ENCODE results near the gene WDR41.
"Not testable (repeated sequence)": the region's sequence is repeated elsewhere in the genome, so short reads cannot be mapped to it uniquely, and the experiment has no call there.

Gene WDR41

DNA sequence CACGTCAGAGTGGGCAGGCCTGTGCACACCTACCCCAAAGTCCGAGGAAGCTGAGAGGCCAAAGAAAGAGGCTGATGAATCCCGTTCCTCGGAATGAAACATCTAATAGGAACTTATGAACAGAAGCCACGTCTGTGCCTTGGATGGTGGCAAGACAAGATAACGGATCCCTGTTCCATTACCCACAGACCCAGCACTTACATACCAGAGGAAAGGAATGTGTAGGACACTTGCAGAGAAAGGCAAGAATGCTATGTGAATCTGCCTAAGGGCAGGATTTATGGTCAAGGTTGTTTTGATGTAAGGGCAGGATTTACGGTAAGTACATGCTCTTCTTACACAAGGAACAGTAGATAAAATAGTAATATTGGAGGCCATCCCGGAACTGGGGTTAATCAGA, 93.2 kb downstream of the WDR41 start:
- no peak for DNase-seq

DNA sequence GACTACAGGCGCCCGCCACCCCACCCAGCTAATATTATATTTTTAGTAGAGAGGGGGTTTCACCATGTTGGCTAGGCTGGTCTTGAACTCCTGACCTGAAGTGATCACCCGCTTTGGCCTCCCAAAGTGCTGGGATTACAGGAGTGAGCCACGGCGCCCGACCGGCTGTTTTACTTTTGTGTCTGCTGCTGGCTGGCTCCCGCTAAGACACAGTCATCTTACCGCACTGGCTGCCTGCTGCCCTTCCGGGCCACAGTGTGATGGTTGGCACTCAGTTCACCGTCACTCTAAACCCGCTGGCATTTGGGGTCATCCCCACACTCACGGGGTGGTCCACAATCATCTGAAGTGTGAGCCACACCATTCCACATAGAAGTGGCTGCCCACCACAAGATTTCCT, 93.7 kb downstream of the WDR41 start:
- no peak for DNase-seq

DNA sequence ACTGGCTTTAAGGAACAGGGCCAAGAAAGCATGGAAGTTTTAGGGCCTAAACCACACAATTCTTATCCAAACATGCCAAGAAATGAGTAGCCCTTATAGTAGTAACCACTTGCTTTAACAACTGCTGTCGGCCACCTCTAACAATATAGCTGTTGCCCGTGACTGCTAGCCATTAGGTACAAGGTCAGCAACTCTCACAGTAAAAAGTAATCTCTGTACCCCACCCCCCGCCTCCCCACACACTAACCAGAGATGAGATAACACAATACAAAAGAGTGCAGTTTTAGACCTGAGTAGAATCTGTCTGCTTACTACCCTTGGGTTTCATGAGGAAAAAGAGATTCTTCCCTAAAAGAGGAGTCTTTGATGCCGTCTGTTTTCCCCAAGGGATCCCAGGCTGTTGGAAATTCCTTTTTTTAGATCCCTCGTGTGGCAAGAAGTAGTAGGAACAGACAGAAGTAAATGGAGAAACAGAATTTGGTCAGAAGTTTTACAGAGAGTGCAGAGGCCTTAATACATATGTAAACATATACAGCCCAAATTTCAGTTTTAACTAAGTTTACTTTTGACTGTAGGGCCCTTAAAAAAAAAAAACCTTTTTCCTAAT, 94.3 kb downstream of the WDR41 start:
- DNase-seq: no peak

DNA sequence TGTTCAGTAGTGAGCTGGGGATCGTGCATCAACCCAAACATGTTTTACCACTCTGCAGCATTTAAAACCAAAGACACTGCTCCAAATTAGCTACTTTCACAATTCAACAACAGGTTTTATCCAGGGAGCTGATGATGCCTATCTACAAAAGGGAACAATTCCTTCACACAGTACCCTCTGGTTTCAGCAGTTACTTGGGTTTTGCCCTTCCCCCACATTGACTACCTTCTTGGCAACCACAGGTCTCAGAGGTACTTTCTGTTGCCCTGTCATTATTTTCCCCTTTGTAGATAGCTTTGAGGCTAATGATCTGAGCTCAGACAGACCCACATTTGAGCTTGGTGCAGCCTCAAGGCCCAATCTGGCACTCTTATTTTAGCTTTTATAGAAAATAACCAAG, 96.1 kb downstream of the WDR41 start:
- DNase-seq: no peak

DNA sequence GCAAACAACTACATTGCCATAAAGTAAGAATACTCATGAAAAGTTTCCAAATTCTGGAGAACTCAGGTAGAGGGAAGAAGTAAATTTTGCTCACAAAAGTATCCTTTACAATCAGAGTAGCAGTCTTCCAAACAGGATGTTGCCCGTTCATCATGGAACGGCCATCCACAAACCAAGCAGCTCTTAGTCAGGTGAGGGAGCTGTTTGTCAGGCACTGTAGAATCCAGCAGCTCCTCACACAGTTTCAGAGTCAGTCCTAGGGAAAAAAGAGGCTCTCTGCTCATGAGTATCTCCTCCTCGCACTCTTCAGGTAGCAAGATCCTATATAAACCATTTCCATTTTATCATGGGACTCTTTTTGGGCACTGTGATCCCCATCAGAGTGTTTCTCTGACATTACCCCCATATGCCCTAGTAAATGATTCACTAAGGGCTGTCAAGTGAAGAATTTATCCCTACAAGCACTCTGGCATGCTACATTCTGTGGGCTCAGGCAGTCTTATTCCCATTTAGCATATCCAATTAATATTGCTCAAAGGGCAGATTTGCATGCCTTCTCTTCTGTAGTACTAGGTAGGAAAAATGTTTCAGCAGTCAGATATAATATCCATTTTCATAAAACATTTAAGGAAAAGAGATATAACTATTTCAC, 97.9 kb downstream of the WDR41 start:
- no peak for DNase-seq

DNA sequence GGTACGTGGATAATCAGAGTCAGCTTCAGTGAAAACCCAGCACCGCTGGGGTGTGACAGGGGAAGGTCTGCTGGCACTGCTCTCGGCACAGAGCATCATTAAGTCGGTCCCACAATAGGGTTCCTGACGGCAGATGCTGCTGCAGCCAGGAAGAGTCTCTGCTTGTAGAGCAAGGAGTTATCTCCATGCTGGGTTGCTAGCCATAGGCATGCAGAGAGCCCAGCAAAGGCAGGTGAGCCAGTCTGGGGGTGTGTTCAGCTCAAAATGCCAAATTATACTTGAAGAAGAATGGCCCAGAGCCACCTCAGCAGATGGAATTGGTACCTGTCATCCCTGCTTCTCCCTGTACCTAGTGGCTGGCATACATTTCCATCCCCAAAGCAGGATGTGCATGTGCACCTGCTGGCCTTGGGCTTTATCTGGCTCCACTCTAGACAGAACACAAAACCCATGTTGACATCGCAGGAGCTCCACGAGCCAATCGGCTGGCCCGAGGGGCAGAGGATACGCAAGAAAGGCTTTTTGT, 100.8 kb downstream of the WDR41 start:
- DNase-seq: no peak

DNA sequence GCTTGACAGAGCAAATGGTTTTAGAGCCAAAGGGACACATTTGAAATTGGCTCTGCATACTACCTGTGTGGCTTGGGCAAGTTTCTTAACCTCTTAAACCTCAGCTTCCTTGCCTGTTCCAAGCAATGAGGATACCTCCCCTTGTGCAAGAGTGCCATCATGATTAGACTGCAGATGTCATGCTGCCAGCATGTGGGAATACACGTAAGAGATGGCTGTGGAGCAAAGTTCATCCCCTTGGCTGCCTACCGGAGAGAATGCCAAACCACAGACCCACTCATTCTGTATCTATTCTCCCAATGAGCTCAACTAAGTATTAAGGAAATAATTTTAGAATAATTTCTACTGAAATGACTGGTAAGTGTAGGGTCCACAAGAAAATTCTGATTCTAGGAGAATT, 101.3 kb downstream of the WDR41 start:
- DNase-seq: no peak

DNA sequence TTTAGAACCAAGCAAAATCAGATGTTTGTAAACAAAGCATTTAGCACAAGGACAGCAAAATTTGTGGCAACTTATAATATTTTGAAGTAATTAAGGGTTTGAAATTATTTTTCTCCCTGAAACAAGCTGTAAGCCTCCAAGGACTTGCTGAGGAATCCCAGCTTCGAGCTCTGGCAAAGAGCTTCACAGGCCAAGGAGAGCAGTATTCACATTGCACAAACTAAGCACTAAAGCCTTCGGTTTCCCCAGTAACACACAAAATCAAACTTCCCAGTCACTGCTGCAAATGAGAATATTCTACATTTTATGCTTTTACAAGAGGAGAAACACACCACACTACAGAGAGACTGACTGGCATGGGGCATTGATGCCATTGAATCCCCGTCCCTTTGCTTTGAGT, 101.9 kb downstream of the WDR41 start:
- DNase-seq: no peak

DNA sequence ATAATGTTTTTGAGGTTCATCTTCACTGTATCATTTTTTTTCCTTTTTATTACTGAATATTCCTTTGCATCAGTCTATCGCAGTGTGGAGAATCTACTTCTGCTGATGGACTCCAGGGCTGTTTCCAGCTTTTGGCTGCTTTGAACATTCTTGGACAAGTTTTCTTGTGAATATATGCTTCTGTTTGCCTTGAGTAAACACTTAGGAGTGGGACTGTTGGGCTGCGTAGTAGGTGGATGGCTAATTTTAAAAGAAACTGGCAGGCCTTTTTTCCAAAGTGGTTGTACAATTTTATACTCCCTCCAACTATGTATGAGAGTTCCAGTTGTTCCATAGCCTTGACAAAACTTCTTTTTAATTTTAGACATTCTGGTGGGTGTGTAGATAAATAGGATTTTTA, 102.4 kb downstream of the WDR41 start:
- DNase-seq: no peak

DNA sequence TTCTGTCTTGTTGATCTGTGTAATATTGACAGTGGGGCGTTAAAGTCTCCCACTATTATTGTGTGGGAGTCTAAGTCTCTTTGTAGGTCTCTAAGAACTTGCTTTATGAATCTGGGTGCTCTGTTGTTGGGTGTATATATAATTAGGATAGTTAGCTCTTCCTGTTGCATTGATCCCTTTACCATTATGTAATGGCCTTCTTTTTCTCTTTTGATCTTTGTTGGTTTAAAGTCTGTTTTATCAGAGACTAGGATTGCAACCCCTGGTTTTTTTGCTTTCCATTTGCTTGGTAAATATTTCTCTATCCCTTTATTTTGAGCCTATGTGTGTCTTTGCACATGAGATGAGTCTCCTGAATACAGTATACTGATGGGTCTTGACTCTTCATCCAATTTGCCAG, 105.8 kb downstream of the WDR41 start:
- not testable (repeated sequence) for DNase-seq

DNA sequence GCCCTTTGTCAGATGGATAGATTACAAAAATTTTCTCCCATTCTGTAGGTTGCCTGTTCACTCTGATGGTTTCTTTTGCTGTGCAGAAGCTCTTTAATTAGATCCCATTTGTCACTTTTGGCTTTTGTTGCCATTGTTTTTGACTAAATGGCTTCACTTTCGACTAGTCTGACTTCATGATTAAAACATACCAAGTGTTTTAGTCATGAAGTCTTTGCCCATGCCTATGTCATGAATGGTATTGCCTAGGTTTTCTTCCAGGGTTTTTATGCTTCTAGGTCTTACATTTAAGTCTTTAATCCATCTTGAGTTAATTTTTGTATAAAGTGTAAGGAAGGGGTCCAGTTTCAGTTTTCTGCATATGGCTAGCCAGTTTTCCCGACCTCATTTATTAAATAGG, 108.8 kb downstream of the WDR41 start:
- DNase-seq: not testable (repeated sequence)

All from activated CD8-positive, alpha-beta memory T cell treated with anti-CD3 and anti-CD28 coated beads, Interleukin-2, amount 50 U/mL, for 4 hours (primary cell).